CD4-positive, alpha-beta T cell treated with Interferon gamma for 1 hour (primary cell): ENCODE measurements around the gene DUSP22.

Source experiments
- DNase-seq: peaks from one replicate; pipeline ENCODE4 v3.0.0-alpha.2; 2020

DUSP22 gene

GRCh38 chr6:311679-312220, 19.5 kb downstream of the DUSP22 start:
- DNase-seq, result no peak

- peak; percentile 36 for DNase-seq
These were observed 20.8 kb downstream of the DUSP22 start for GRCh38 chr6:313087-313486.

GRCh38 chr6:313917-314316, 21.6 kb downstream of the DUSP22 start:
- no peak for DNase-seq

GRCh38 chr6:314377-314776, 22.1 kb downstream of the DUSP22 start:
- DNase-seq, result no peak

- no peak for DNase-seq
These were observed 22.9 kb downstream of the DUSP22 start for GRCh38 chr6:315226-315625.

GRCh38 chr6:315921-316752, 23.9 kb downstream of the DUSP22 start:
- no peak for DNase-seq

GRCh38 chr6:316753-317038, 24.4 kb downstream of the DUSP22 start:
- no peak for DNase-seq

GRCh38 chr6:317060-317447, 24.8 kb downstream of the DUSP22 start:
- DNase-seq, result no peak

GRCh38 chr6:317448-318144, 25.3 kb downstream of the DUSP22 start:
- DNase-seq, result no peak

- DNase-seq, result no peak
These were observed 26.1 kb downstream of the DUSP22 start for GRCh38 chr6:318243-318890.

GRCh38 chr6:319177-320131, 27.2 kb downstream of the DUSP22 start:
- no peak for DNase-seq

- DNase-seq, result no peak
These were observed 28.3 kb downstream of the DUSP22 start for GRCh38 chr6:320351-321157.

GRCh38 chr6:321158-321438, 28.8 kb downstream of the DUSP22 start:
- DNase-seq, result no peak

- DNase-seq, result no peak
These were observed 29.4 kb downstream of the DUSP22 start for GRCh38 chr6:321536-322258.

GRCh38 chr6:322259-322930, 30.1 kb downstream of the DUSP22 start:
- DNase-seq, result no peak

GRCh38 chr6:322940-323729, 30.8 kb downstream of the DUSP22 start:
- no peak for DNase-seq

GRCh38 chr6:323730-324088, 31.4 kb downstream of the DUSP22 start:
- DNase-seq, result no peak

GRCh38 chr6:324116-324728, 31.9 kb downstream of the DUSP22 start:
- DNase-seq, result no peak

- no peak for DNase-seq
These were observed 32.4 kb downstream of the DUSP22 start for GRCh38 chr6:324729-325125.
